ENCODE results near the gene FASLG.
"Not testable (repeated sequence)": the region's sequence is repeated elsewhere in the genome, so short reads cannot be mapped to it uniquely, and the experiment has no call there.

The FASLG gene

DNA sequence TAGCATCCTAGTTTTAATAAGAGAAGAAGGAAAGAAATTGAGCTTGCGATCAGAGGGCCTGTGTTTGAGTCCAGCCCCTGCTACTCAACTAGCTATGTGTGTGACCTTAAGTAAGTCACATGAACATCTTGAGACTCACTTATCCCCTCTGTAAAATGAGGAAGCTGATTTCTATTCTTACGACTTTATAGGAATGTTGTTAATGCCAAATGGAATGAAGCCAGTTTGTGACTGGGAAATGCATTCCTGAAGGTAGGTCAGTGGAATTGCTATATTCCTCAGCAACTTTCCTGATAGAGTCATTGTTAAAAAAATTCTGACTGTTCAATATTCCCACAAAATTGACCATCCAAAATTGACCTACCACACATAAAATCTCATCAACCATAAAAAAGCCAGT, 14.9 kb downstream of the FASLG start:
- in situ Hi-C loops (cut with MboI; ENCODE audit: low pct_unique_long_range_greater_than_20kb, low sequenced_read_pairs): no loop called here
- no peak for DNase-seq

DNA sequence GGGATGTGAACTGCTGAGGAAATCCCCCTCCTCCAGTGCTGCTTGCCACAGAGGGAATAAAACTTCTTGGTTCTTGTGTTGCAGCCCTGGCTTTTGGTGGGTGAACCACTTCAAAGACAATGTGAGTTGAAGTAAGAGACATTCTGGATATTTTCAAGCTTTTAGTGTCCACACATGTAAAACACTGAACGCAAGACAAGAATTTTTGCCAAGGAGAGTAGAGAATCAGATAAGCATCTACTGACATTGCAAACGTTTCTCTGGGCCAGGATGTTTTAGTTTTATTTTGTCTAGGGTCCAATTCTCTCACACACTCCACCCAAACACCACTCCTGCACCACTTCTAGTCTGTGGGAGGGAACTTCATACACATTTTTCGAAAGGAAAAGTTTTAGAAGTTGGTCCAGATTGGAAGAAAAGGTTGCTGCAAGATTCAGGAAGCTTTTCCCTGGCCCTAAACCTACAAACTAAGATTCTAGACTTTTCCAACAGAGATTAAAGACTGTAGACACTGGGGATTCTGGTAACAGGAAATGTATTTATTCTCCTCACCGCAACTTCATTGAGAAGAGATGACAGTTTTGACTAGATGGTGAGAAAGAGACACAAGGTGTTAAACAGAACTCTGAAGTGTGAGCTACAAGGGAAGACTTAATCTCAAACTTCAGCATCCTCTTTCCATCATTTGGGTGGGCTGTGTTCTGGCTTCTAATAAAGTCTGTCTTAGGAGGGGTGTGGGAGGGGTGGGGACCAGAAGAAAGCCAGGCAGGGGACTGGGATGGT, 16.1 kb downstream of the FASLG start:
- no peak for DNase-seq
- in situ Hi-C loops (cut with MboI; ENCODE audit: low pct_unique_long_range_greater_than_20kb, low sequenced_read_pairs): no loop called here

DNA sequence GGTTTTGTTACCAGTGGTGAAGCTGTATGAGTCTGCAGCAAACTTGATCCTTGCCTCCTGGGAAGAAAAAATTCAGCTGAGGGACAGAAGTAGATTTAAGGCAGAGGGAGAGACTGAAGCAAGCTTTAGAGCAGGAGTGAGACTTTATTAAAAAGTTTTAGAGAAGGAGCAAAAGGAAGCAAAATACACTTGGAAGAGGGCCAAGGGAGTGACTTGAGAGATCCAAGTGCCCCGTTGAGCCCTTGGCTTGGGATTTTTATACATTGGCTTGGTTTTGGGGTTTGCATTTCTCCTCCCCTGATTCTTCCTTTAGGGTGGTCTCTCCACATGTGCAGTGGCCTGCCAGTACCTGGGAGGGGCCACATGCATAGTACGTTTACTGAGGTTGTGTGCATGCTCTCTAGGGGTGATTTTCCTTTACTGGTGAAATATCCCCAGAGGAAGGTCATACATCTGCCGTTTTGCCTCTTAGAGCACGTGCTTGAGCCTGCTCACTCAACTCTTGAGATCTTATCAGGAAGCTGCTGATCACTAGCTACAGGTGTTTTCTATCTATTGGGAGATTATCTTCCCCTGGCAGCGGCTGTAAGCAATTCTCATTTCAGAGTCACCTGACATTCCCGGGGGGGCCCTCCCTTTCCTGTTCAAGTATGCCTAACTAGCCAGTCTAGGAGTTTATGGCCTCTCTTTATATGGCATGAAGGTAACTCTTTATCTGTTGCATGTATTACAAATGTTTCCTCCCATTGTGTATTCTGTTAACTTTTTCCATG, 20.3 kb downstream of the FASLG start:
- DNase-seq: peak; percentile 17
- in situ Hi-C loops (cut with MboI; ENCODE audit: low pct_unique_long_range_greater_than_20kb, low sequenced_read_pairs): no loop called here

DNA sequence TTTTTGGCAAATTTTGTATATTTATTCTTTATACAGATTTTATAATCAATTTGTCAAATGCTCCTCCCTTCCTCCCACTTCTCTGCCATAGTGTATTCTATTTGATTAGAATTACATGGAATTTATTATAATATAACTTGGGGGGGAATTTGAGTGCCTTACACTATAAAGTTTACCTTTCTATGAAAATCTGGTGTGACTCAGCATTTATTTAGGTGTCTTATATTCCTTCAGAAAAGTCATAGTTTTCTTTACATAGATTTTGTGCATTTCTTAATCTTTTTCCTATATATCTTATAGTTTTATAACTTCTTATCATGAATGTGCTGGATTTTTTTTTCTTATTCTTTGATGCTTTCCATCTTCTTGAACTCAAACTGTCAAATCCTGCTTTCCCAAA, 21.3 kb downstream of the FASLG start:
- in situ Hi-C loops (cut with MboI; ENCODE audit: low pct_unique_long_range_greater_than_20kb, low sequenced_read_pairs): no loop called here
- no peak for DNase-seq

DNA sequence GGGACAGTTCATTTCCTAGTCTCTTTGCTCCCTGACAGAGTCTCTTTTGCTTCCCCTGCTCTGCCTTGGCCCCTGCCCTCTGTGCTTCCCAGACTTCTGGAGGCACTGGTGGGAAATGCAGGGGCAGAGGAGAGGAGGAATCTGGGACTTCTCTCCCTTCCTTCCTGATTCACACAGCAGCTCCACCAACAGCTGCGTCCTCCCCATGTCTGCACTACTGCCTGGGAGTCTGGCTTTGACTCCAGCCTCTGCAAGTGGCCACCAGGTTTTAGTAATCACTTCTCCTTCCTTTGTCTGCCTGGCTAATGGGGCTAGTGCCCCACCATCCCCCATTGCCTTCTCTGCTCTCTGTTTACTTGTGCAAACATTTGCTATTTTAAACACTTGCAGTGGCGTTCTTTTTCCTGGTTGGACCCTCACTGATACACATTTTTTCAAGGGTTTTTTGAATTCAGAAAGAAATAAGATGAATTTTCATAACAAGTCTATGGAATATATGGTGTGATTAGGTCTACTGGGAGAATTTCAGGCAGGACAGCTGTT, 21.9 kb downstream of the FASLG start:
- DNase-seq: no peak
- in situ Hi-C loops (cut with MboI; ENCODE audit: low pct_unique_long_range_greater_than_20kb, low sequenced_read_pairs): no loop called here

DNA sequence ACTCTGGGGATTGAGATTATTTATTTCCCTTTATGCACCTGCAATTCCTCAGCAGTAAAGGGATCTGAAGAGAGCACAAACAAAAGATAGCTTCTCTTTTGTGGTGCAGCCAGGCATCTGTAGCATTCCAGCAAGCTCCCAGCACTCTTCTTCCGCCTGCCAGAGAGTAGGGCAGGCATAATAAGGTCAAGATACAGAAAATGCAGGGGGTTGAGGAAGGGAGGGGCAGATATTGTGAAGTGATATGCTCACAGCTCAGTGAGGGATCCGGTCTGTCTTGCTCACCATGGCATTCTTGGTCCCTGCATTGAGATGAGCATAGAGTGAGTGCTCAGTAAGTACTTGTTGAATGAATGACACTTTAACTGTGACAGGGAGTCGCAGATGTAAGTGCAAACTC, 23.9 kb downstream of the FASLG start:
- in situ Hi-C loops (cut with MboI; ENCODE audit: low pct_unique_long_range_greater_than_20kb, low sequenced_read_pairs): no loop called here

DNA sequence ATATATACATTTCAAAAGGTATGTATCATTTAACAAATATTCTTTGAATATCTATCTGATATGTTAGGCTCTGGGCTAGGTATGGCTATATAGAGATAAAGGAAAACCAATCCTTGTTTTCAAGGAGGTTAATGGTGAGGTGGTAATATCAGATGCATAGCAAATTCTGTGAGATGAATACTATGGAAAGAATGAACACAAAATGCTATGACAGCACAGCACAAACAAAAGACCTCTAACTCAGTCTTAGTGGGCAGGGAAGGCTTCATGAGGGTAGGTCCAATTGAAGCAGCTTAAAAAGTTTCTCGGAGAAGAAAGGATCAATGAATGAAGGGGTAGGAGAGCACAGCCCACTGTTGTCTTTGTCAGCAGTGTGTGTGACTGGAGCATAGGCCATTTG, 27.2 kb downstream of the FASLG start:
- in situ Hi-C loops (cut with MboI; ENCODE audit: low pct_unique_long_range_greater_than_20kb, low sequenced_read_pairs): no loop called here
- no peak for DNase-seq

More for the DNA sequence above, 23.9 kb downstream of the FASLG start:
- no peak for DNase-seq

DNA sequence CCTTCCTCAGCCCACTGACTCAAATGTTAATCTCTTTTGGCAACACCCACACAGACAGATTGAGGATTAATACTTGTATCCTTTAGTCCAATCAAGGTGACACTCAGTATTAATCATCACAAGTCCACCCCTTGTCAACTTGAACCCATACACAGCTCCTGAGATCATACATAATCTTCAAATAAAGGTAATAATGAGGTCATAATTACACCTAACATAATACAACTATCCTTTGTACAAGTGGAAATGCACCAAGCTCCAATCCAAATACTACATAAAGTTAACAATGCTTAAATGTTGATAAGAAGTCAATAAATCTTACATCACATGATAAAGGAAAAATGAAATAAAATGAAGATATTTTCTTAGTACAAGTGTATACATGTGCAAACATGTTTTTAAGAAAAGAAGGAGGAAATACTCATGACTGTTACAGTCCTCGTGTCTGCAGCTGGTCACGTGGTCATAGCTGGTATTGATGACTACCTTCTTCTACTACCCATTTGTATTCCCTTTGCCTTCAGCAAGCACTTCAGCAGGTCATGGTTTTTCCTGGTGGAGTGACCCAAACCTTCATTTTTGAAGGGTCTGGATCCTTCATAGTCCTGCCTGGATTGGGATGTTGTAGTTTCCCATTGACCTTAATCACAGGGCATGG, 29.7 kb downstream of the FASLG start:
- in situ Hi-C loops (cut with MboI; ENCODE audit: low pct_unique_long_range_greater_than_20kb, low sequenced_read_pairs); DNase-seq: not testable (repeated sequence)

DNA sequence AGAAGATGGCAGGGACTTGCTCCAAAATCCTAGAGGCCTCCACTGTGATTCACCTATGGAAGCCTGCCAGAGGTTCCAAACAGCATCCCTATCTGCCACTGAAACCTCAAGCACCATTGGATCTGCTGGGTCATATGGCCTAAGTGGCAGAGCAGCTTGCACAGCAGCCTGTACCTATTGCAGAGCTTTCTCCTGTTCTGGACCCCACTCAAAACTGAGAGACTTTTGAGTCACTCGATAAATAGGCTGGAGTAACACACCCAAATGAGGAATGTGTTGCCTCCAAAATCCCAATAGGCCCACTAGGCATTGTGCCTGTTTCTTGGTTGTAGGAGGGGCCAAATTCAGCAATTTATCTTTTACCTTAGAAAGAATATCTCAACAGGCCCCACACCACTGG, 32.0 kb downstream of the FASLG start:
- in situ Hi-C loops (cut with MboI; ENCODE audit: low pct_unique_long_range_greater_than_20kb, low sequenced_read_pairs); DNase-seq: not testable (repeated sequence)

DNA sequence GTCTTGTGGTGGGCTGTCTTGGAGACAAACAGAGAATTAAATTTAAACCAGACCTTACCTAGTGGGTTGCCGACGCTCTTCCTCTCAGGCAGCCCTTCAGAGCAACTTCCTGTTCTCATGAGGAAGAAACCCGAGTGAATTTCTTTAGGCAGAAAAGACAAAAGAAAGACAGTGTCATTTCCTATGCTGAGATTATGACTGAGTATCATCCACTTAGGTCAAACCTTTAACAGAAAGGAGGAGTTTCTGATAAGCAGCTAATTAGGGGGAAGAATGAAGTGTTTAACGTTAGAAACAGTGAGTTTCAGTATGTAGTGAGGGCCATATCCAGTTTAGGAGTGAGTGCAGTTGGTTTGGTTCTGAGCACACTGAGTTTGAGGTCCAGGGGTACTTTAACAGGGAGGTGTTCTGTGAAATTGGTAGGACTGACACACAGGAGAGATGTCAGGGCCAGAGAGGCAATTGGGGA, 38.7 kb downstream of the FASLG start:
- in situ Hi-C loops (cut with MboI; ENCODE audit: low pct_unique_long_range_greater_than_20kb, low sequenced_read_pairs): no loop called here
- peak; percentile 33 for DNase-seq

DNA sequence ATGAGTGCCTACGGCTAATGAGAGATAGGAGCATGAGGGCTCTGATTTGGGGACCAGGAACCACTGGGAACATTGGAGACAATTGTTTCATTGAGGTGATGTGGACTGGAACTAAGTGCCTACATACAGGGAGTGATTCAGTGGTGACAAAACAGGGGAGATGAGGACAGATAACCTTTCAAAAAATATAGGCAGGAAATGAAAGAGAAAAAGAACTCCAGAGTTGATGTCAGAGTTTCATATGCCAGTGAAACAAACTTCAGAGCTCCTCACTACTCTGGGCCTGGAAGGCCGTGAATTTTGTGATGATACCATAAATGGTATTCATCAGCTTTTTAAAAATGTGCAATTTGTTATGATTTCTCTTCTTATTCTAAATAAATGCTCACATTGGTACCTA, 39.3 kb downstream of the FASLG start:
- in situ Hi-C loops (cut with MboI; ENCODE audit: low pct_unique_long_range_greater_than_20kb, low sequenced_read_pairs): no loop called here
- no peak for DNase-seq

DNA sequence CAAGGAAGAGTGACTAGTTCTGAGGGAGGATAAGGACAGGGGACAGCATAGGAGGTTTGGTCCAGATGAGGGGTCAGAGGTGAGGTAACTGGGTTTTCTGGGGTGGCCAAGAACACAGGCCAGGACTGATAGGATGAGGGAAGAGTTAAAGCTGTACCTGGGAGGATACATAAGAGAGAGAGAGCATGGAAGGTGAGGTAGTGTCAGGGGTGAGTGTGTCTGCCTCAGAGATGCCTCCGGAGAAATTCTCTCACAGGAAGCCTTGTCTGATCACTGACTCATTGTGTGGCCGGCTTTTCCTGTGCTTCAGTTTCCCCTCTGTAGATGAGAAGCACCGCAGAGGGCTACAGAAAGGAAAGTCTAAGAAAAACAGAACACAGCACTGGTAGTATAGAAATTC, 40.2 kb downstream of the FASLG start:
- in situ Hi-C loops (cut with MboI; ENCODE audit: low pct_unique_long_range_greater_than_20kb, low sequenced_read_pairs): no loop called here
- DNase-seq: peak; percentile 60

DNA sequence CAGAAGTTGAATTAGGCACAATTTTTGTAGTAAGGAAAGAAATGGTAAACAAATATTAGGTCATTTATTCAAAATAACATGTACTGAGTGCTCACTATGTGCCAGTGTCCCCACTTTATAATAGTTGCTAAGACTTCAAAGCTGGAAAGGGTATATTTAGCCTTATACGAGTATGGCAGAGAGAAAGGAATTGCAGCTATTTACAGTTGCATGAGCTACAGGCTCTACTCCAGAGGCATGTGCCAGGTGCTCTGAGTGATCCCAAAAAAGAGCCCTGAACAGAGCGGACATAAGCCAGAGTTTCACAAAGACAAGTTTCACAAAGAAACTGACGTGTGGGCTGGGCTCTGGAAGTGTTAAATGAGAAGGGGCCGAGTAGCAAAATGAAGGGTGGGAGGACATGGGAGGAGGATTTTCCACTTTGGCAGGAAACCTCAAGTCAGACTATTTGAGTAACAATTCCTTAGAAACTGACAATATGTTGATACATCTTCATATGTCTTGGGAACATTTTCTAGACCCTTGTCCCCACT, 40.9 kb downstream of the FASLG start:
- in situ Hi-C loops (cut with MboI; ENCODE audit: low pct_unique_long_range_greater_than_20kb, low sequenced_read_pairs): no loop called here
- no peak for DNase-seq

DNA sequence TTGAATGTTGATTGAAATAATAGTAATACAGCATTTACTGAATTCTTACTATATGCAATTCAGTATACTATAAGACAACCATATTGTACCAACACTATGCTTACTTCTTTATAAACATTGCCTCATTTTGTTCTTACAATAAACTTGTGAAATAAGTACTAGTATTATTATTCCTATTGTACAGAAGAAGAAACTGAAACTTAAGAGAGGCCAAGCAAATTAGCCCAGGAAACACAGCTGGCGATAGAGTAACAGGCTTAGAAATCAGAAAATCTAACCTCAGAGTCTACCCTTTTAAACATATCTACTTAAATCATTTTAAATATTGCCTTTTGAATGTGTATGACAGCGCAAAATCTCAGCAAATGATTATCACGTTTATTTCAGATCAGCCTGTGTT, 41.7 kb downstream of the FASLG start:
- in situ Hi-C loops (cut with MboI; ENCODE audit: low pct_unique_long_range_greater_than_20kb, low sequenced_read_pairs): no loop called here
- no peak for DNase-seq

DNA sequence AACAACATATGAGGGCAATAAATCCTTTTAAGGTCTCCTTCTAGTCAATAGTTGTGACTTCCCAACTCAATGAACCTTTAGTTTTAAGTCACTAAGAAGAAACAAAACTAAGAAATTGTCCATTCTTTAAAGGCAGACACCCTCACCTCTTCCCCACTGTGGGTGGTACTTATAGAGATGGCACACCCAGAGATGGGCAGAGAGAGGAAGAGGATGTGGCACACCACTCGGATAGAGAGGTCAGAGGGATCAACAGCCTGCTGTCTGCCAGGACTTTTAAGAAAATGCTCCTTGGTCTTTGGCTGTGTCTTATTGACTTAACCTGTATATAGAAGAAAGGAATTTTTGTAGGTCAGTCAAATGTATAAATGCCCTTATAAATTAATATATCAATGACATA, 45.1 kb downstream of the FASLG start:
- in situ Hi-C loops (cut with MboI; ENCODE audit: low pct_unique_long_range_greater_than_20kb, low sequenced_read_pairs): no loop called here

DNA sequence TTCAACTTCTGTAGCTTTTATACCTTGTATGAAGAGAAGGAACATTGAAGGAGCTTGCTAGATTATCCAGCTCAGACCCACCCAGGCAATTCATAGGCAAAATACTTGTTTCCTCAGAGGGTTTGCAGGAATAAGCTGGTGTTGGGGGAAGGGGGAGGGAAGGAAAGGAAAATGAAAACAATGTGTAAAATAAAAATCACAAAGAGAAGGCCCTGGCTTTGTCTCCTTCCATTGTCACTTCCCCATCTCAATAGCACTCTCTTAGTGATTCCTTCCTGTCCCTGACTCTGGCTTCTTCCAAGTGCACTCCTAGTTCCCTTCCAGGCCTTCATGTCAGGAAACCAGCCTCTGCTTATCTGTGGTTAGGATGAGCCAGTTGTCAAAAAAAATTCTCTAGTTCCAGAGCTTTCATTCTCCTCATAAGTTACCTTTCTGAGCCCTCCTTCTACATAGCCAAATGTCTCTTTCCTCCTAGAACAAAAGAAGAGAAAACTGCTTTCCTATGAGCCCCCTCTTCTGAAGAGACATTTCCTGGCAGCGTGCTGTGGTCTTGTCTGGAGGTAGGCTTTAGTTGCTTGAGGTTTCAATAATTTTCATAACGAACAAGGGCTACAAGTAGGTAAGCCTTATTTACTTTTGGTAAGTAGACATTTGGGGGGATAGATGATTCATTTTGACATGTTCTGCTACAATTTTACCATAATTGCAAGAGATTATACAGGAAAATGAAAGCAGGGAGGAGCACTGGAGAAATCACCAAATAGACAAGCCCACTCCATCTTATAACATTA, 45.7 kb downstream of the FASLG start:
- in situ Hi-C loops (cut with MboI; ENCODE audit: low pct_unique_long_range_greater_than_20kb, low sequenced_read_pairs): no loop called here
- DNase-seq: peak; percentile 27

More for the DNA sequence above, 45.1 kb downstream of the FASLG start:
- DNase-seq: no peak

DNA sequence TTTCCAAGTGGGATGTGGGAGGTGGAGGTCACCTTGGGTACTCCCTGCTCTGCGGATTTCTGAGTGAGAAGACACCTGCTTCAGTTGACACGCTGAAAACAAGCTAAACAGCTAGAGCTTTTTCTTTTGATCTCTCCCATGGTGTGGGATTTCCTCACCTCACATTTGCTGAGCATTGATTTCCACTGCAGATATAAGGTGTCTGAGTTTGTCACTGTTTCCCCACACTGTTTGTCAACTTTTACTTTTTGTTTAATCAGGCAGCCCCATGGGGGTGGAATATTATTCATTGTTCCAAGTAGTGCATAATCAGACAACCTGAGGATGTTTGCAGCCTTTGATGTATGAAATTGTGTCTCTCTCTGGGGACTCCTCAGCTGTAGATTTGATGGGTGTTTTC, 49.5 kb downstream of the FASLG start:
- no peak for DNase-seq
- in situ Hi-C loops (cut with MboI; ENCODE audit: low pct_unique_long_range_greater_than_20kb, low sequenced_read_pairs): no loop called here

DNA sequence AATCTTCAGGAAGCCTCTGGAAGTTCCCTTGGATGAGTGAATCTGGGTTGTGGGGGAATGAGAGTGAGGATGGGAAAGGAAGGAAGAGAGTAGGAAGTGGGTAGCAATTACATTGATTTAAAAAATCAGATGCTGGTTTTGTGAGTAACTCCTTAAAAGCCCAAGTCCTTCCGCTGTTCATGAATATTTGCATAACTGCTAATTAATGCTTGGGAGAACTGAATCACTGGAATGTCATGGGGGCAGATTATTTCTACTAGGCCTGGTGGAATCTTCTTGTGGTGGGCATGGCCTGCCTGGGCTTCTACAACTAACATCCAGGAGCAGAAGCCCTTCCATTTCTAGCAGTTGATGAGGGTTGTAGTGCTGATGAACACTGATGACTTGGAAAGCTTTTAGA, 52.7 kb downstream of the FASLG start:
- in situ Hi-C loops (cut with MboI; ENCODE audit: low pct_unique_long_range_greater_than_20kb, low sequenced_read_pairs): loop anchor here (10.0 kb wide), 1 partner anchor 97 kb away; no protein-coding TSS in a partner anchor
- no peak for DNase-seq

DNA sequence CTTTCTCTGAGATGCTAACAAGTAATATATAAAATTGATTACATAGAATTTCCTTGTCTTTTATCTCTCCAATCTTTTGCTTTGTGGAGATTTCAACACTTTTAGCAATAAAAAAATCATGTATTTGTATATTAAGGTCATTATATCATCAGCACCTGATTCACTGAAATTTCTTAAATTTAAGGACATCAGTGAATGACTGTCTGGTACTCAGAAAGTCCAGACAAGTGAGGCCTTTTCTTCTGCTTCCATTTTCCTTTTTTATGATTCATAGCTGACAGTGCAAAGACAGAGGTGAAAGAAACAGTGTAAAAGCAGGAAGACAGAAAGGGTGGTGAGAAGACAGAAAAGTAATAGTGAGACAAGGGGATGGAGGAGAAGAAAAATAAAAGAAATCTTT, 54.6 kb downstream of the FASLG start:
- DNase-seq: no peak
- in situ Hi-C loops (cut with MboI; ENCODE audit: low pct_unique_long_range_greater_than_20kb, low sequenced_read_pairs): loop anchor here (10.0 kb wide), 1 partner anchor 99 kb away; no protein-coding TSS in a partner anchor

Measured in KBM-7 (cell line).